Activated CD4-positive, CD25-positive, alpha-beta regulatory T cell treated with anti-CD3 and anti-CD28 coated beads, Interleukin-2, amount 50 U/mL, for 16 hours (primary cell): ENCODE data around the gene AFAP1L2.

Experiments used
- DNase-seq: peaks from one replicate; pipeline ENCODE4 v3.0.0-alpha.2; 2020; ENCODE audit warnings: low read depth, low spot score

The AFAP1L2 gene, protein sequence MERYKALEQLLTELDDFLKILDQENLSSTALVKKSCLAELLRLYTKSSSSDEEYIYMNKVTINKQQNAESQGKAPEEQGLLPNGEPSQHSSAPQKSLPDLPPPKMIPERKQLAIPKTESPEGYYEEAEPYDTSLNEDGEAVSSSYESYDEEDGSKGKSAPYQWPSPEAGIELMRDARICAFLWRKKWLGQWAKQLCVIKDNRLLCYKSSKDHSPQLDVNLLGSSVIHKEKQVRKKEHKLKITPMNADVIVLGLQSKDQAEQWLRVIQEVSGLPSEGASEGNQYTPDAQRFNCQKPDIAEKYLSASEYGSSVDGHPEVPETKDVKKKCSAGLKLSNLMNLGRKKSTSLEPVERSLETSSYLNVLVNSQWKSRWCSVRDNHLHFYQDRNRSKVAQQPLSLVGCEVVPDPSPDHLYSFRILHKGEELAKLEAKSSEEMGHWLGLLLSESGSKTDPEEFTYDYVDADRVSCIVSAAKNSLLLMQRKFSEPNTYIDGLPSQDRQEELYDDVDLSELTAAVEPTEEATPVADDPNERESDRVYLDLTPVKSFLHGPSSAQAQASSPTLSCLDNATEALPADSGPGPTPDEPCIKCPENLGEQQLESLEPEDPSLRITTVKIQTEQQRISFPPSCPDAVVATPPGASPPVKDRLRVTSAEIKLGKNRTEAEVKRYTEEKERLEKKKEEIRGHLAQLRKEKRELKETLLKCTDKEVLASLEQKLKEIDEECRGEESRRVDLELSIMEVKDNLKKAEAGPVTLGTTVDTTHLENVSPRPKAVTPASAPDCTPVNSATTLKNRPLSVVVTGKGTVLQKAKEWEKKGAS

DNA sequence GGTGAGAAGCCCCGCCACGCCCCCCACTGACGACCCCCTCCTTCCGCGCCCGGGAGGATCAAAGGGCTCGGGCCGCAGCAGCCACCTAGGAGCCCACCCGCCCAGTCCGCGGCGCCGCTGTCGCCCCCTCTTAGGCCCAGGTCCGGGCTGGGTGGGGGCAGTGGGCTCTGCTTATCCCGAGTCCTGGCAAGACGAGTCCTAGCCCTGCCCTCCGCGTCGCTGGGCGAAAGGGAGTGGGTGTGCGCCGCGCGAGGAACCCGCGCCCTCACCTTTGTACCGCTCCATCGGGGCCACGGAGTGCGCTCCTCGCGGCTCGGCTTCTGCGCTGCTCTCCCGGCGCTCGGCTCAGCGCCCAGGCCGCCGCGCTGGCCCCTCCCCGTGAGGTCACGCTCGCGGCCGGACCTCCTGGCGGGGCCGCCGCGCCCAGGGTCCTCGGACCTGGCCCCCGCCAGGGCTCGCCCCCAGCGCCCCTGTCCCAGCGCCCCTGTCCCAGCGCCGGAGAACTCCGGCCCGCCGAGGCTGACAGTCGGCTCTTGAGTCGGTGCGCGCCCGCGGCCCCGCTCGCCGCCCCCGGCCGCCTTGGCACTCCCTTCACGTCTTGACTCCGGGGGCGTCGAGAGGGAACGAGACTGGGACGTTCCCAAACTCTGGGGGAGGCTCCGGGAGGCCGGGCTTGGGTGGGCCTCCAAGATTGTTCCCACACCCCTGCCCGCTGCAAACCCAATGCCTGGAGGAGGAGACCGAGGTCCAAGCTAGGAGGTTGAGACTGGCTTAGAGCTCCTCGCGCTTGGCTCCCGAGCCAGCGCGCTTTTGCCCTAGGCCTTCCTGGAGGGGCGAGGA, at the start of gene AFAP1L2:
Gene AFAP1L2, minus strand, starts transcription at position 332 of the 840 bp plus-strand sequence. Its CDS starts 47 bp downstream, at position 285.
- DNase-seq, result no peak

GRCh38 chr10:114453576-114453975, 49.3 kb upstream of the AFAP1L2 start:
- no peak for DNase-seq

GRCh38 chr10:114448897-114449296, 44.6 kb upstream of the AFAP1L2 start:
- no peak for DNase-seq

DNA sequence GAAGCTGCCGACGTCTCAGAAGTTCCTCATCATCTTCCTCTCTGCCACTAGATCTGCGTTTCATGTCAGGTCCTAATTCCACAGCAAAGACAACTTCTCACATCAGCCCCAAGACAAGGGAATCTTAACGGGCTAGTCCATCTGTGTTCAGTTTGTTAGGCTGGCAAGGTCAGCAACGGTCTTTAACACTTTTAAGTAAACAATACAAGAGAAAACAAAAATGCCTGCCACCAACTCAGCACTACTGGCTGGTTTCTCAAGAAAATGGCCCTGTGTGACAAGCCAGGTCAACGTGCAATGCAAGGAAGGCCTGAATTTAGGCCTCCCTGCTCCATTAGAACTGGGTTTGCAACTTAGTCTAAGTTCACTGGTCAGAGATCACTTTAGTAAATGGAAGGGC, 41.0 kb upstream of the AFAP1L2 start:
- DNase-seq, result no peak

DNA sequence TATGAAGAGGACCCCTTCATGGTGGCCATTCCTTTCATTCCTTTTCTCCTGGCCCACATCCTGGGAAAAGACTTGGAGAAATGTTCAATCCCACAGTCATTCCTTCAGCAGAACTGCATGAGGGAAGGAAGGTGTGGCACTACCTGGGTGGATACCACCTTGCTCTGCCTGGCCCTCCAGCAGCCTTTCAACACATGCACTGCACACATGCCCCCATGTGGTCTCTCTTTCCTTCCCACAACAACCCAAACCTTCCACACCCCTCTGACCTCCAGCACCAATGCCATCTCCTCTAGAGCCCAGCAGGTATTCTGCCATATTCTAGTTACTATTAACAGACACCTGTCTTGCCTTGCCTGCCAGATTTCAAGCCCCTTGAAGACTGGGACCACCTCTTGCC, 40.5 kb upstream of the AFAP1L2 start:
- DNase-seq, result no peak

GRCh38 chr10:114442091-114442630, 37.9 kb upstream of the AFAP1L2 start:
- DNase-seq, result no peak

GRCh38 chr10:114441107-114441506, 36.8 kb upstream of the AFAP1L2 start:
- no peak for DNase-seq

- no peak for DNase-seq
Observed at GRCh38 chr10:114437473-114438292, 33.4 kb upstream of the AFAP1L2 start.

- DNase-seq, result no peak
Observed at GRCh38 chr10:114436941-114437340, 32.6 kb upstream of the AFAP1L2 start.

DNA sequence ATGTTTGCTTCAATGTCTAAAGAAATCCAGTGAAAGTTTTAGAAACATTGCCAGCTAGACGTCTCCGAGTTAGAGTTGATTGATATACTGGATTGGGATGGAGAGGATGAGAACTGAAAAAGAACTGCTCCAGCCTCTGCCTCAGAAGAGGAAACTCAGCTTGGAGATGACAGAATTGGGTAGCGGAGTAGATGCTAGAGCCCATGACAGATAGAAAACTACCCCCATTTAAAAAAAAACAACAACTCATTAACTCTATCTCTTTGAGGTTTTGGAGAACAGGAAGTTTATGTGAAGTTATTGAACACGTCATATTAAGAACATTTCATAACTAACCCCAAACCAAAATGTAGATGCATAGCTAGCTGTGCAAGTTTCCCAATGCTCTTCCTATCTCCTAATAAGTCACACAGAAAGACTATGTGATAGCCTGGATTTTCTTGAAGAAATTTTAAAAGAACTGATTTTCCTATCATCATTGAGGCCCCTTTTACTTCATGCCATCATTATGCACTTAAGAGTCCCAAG, 28.3 kb upstream of the AFAP1L2 start:
- no peak for DNase-seq

GRCh38 chr10:114431414-114432135, 27.3 kb upstream of the AFAP1L2 start:
- no peak for DNase-seq

- no peak for DNase-seq
Observed at GRCh38 chr10:114430688-114431413, 26.5 kb upstream of the AFAP1L2 start.

DNA sequence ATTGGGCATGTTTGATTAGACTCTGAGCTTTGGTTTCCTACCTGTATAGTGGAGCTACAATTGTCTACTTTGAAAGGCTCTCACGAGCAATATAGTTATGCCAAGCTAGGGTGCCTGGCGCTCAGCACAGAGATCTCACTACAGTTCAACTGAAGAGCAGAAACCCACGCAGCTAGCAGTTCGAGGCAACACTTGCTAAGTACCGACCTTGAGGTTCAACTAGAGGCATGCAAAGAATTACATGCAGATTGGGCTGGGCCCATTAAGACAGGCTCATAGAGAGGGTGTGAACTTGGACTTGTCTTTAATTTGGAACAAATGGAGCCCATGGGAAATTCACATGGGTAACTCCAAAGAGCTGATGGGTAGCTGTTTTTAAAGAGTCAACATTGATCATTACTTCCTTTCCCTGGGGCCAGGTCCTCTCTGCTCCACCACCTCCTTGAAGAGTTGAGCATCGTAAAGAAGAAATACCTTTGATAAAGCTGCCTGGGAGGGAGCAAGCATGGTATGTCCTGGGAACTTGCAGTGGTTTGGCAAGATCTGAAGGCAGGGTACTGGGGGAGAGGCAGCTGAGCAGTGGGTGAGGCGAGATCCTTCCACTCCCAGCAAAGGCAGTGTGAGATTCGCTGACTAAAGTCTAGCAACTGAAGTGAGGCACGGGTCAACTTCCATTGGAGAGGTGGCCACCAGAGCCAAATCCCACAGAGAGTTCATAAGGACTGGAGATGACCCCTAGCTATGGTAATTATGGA, 25.5 kb upstream of the AFAP1L2 start:
- no peak for DNase-seq

DNA sequence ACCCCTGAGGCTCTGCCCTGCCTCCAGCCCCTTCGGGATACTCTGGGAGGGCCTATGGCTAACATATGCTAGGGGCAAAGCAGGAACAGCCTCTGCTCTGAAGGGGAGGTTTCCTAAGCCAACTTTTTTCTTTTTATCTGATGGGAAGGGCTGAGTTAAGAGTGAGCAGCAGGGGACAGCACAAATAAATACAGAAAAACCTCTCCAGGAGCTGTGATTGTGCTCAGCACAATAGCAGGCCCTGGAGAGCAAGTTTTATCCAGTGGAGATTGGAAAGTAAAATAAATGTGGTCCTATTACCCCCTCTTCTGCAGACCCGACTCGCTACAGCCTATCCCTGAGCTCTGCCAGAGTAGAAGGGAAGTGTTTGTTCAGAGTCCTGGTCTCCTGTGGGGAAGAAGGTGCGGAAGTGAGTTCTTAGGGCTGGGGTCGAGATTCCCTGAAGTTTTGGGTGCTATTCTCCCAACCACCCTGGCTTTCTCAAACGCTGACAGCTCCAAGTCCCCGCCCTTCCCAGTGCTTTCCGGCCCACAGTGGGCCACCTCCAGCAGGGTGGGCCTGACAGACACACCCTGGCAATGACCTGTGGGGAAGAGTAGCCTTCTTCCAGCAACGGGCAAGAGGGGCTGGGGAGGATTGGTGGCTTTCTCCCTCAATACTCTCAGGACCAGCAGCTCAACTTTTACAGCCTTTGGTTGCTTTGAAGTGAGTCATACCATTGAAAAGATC, 23.0 kb upstream of the AFAP1L2 start:
- DNase-seq, result no peak

DNA sequence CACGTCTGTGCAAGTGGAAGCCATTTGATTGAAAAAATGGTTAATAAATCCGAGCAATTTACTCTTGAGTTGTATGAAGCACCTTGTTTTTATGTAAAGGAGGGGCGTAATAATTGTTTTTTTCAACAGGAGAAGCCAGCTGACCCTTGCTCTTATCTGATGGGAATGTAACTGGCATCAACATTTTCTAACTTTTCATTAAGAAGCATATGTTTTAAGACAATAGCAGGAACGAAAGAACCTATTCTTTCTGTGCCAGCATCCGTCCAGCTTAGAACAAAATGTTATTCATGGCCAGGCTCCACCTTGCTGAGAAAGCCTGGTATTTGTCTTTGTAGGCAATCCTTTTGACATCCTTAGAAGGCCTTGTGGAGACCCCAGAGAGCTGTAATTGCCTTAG, 22.2 kb upstream of the AFAP1L2 start:
- DNase-seq, result no peak

GRCh38 chr10:114420811-114421485, 16.6 kb upstream of the AFAP1L2 start:
- no peak for DNase-seq

DNA sequence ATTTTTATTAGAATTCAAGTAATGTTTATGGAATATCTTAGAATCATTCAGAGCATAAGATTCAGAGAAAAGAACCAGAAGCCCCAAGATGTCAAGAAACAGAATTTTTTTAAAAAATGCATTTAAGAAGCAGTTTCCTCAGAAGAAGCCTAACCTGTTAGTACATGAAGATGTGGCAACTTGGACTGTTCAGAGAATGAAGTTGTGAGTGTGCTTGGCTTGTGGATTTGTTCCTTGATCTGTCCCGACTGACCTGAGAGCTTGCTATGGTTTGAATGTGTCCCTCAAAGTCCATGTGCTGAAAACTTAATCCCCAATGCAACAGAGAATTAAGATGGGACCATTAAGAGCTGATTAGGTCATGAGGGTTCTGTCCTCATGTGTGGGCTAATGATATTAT, 13.8 kb upstream of the AFAP1L2 start:
- DNase-seq, result no peak
